Endodermal cell (in vitro differentiated cells): ENCODE results near the gene TRABD2B. TPM values are rescaled to one million over a fixed set of nuclear protein-coding genes. Genes with fewer than 3 reads are reported as not detected.
A peak's percentile ranks its signal among the peaks of the same experiment; 100 is the strongest.

Source experiments
- DNase-seq: peaks from one replicate; pipeline ENCODE4 v3.0.0-alpha.2; 2017
- H3K27ac ChIP-seq: 2 replicates; pipeline ENCODE4 v1.5.1; 2013; ENCODE audit warnings: mild to moderate bottlenecking, low read depth, low read length, moderate library complexity
- H3K27me3 ChIP-seq: 2 replicates; pipeline ENCODE4 v1.6.1; 2013; ENCODE audit warnings: mild to moderate bottlenecking, low read length, moderate library complexity; ENCODE audit not compliant: insufficient read depth, control insufficient read depth, poor library complexity, severe bottlenecking
- H3K36me3 ChIP-seq: 2 replicates; pipeline ENCODE4 v1.7.0; 2013; ENCODE audit warnings: mild to moderate bottlenecking, low read length, moderate library complexity; ENCODE audit not compliant: control insufficient read depth, insufficient read depth
- H3K4me1 ChIP-seq: one replicate; pipeline ENCODE4 v1.7.0; 2013; ENCODE audit warnings: low read length; ENCODE audit not compliant: control insufficient read depth, insufficient read depth
- H3K4me3 ChIP-seq: 2 replicates; pipeline ENCODE4 v1.5.1; 2013; ENCODE audit warnings: mild to moderate bottlenecking, low read length, moderate library complexity
- H3K9ac ChIP-seq: 2 replicates; pipeline ENCODE4 v1.6.1; 2013; ENCODE audit warnings: mild to moderate bottlenecking, low read length, moderate library complexity; ENCODE audit not compliant: poor library complexity, severe bottlenecking; ENCODE audit errors: extremely low read depth
- H3K9me3 ChIP-seq: 2 replicates; pipeline ENCODE4 v1.6.1; 2013; ENCODE audit warnings: mild to moderate bottlenecking, low read length, moderate library complexity; ENCODE audit not compliant: control insufficient read depth
- H3K27ac Mint-ChIP-seq: 2 replicates; pipeline ENCODE4 v1.8.0; 2020; ENCODE audit warnings: mixed read lengths
- H3K27me3 Mint-ChIP-seq: 2 replicates; pipeline ENCODE4 v1.8.0; 2021; ENCODE audit warnings: mild to moderate bottlenecking, mixed read lengths; ENCODE audit not compliant: insufficient read depth
- H3K36me3 Mint-ChIP-seq: 2 replicates; pipeline ENCODE4 v1.8.0; 2020; ENCODE audit warnings: low read depth, mixed read lengths
- H3K4me1 Mint-ChIP-seq: 2 replicates; pipeline ENCODE4 v1.8.0; 2020; ENCODE audit warnings: mixed read lengths
- H3K4me3 Mint-ChIP-seq: 2 replicates; pipeline ENCODE4 v1.8.0; 2020; ENCODE audit warnings: mild to moderate bottlenecking, moderate library complexity, mixed read lengths
- H3K9me3 Mint-ChIP-seq: 2 replicates; pipeline ENCODE4 v1.8.0; 2020; ENCODE audit warnings: mild to moderate bottlenecking, mixed read lengths
- WGBS, 2 experiments: methylation state at CpG; one replicate each; pipeline versions ENCODE4 v1.1.5 to v1.1.7; 2013; ENCODE audit warnings: missing lambda C conversion rate in 2 of 2, mixed read lengths in 1 of 2; ENCODE audit not compliant: insufficient coverage in 1 of 2, insufficient read length in 1 of 2; 5-methylcytosine and 5-hydroxymethylcytosine counted together
- total RNA-seq, 2 donors: library from RNA; stranded (reverse); fragmentation: NEBNext Ultra II Directional in 1 of 2; extraction: Animal tissue kit (Norgen Biotek cat#: 25700) in 1 of 2; gene quantifications; 2 replicates in 1 of 2; 3 replicates in 1 of 2; pipeline ENCODE4 v1.2.1, GENCODE V29; 2021
- TF ChIP-seq, protein P1 (sequence below): fragments of 200-600 bp; sonication (generic); conservative IDR thresholded peaks from 2 replicates; pipeline ENCODE4 v1.5.0; 2021; ENCODE audit warnings: antibody characterized with exemption, mild to moderate bottlenecking

Gene TRABD2B
- total RNA-seq, 2 donors from 2014 or later, result 24.4 to 28.0 TPM

DNA sequence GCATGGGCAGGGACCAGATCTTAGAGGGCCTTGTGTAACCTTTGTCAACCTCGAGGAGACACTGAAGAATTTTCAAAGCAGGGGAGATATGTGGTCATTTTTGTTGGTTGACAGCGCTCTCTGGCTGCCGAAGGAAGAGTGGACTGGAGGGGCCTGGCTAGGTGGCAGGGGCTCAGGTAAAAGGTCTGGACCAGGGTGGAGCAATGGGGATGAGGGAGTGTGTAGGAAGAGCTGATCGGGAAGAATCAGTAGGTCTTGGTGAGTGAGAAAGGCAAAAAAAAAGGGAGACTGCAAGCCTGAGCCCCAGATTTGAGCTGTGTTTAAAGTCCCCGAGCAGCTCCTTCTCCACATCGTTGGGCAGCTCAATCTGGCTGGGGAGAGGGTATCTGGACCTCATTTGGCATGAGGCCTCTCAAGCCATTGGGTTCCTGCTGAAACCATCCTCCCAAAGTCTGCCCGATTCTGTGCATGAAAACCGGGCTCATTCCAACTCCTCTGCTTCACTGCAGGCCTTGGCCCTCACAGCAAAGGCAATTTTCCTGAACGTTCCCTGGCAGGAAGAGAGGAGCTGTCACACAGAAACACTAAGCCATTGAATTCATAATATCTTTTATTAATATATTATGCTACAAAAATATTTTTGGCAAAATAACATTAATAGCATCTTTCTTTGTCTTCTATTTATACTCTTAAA, 237.1 kb downstream of the TRABD2B start:
- 89 to 90% methylated on average over 6 to 9 of the region's 9 CpGs for WGBS, 2 experiments
- H3K27me3 Mint-ChIP-seq, result peaks cover 14% of the 10 kb centered on the region
- H3K36me3 Mint-ChIP-seq, result no peaks in the 10 kb centered on the region
- Histone ChIP-seq H3K9me3 (no peaks in the 10 kb centered on the region), H3K27ac (no peak overlapping the region), H3K4me1 (peaks cover 11% of the 10 kb centered on the region), H3K27me3 (no peaks in the 10 kb centered on the region), H3K4me3 (no peak overlapping the region), H3K36me3 (no peaks in the 10 kb centered on the region), H3K9ac (no peak overlapping the region)
- no peaks in the 10 kb centered on the region for H3K9me3 Mint-ChIP-seq
- peak overlapping the region; percentile 49 for H3K27ac Mint-ChIP-seq
- no peak for DNase-seq
- TF ChIP-seq, protein P1, sequence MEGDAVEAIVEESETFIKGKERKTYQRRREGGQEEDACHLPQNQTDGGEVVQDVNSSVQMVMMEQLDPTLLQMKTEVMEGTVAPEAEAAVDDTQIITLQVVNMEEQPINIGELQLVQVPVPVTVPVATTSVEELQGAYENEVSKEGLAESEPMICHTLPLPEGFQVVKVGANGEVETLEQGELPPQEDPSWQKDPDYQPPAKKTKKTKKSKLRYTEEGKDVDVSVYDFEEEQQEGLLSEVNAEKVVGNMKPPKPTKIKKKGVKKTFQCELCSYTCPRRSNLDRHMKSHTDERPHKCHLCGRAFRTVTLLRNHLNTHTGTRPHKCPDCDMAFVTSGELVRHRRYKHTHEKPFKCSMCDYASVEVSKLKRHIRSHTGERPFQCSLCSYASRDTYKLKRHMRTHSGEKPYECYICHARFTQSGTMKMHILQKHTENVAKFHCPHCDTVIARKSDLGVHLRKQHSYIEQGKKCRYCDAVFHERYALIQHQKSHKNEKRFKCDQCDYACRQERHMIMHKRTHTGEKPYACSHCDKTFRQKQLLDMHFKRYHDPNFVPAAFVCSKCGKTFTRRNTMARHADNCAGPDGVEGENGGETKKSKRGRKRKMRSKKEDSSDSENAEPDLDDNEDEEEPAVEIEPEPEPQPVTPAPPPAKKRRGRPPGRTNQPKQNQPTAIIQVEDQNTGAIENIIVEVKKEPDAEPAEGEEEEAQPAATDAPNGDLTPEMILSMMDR, result peak; percentile 41
- no peak overlapping the region for H3K4me3 Mint-ChIP-seq
- peaks cover 40% of the 10 kb centered on the region for H3K4me1 Mint-ChIP-seq

DNA sequence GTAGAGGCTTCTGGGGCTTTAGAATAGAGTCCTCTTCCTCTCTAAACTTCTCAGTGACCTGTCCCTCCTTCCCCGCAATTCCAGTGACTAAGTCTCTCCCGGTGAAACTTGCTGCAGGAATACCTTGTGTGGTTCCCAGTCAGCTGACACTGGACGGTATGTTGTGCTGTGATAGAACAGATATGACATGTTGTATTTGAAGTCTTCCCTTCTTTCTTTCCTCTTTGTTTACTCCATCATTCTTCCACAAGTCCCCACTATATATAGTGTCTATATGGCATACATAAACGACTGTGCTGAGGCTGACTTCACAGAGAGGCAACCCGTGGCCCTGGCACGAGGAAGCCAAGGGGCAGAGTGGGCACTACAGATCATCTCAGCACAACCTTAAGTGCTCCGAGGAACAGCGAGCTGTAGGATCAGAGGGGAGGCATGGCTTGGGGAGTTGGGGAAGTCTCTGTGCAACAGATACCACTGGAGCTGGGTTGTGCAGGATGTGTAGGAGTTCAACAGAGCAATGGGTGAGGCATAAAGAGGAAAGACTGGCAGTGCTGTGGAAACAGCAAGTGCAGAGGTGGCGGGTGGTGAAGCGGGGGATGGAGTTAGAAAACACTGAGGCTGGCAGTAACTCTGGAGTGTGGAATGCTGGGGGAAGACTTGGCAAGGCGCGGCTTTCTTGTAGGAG, 237.8 kb downstream of the TRABD2B start:
- Mint-ChIP-seq H3K27ac (peak overlapping the region; percentile 49), H3K27me3 (peaks cover 15% of the 10 kb centered on the region), H3K9me3 (no peaks in the 10 kb centered on the region), H3K4me1 (peaks cover 33% of the 10 kb centered on the region), H3K4me3 (no peak overlapping the region), H3K36me3 (no peaks in the 10 kb centered on the region)
- H3K4me3 ChIP-seq, result no peak overlapping the region
- H3K27me3 ChIP-seq, result no peaks in the 10 kb centered on the region
- WGBS, 2 experiments, result 92 to 96% methylated on average over 8 to 12 of the region's 12 CpGs
- H3K9ac ChIP-seq, result no peak overlapping the region
- peak; percentile 35 for DNase-seq
- H3K9me3 ChIP-seq, result no peaks in the 10 kb centered on the region
- H3K36me3 ChIP-seq, result no peaks in the 10 kb centered on the region
- H3K4me1 ChIP-seq, result peaks cover 7% of the 10 kb centered on the region
- TF ChIP-seq, protein P1, result no peak
- H3K27ac ChIP-seq, result no peak overlapping the region

DNA sequence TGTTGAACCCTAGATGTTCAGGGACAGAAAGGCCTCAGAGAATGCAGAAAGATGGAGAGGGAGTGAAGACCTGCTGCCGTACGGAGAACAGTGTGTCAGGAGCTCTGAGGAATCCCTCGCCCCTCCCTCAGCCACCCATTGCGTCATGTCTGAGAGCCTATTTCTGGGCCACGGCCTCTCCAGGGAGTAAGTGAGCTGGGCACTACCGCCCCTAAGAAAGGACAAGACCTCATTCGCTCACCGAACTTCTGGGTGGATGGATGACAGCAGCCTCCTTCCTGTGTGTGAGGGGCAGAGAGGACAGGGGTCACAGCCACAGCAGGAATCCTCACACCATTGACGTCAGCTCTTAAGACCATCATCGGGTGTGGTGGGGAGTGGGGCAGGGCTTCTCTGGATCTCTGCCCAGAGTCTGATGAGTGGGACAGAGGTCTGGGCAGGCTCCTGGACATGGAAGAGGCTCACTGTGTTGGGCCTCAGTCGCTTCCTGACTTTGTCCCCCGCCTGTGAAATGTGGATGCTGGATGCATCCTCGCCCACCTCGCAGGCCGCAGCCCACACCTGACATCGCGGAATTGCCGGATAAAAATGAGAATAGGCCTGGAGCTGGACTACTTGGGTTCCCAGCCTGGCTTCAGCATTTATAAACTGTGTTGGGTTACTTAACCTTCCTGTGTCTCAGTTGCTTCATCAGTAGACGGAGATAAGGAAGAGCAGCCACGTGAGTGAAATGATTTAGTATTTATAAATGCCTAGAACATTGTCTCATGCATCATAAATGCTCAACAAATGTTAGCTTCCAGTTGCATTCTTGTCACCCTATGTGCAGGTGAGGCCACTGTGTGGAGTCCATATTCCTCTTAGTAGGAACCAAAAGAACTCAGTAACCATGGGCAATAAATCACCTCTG, 238.6 kb downstream of the TRABD2B start:
- Mint-ChIP-seq H3K4me3 (no peak overlapping the region), H3K27me3 (peaks cover 15% of the 10 kb centered on the region), H3K4me1 (peaks cover 30% of the 10 kb centered on the region), H3K36me3 (no peaks in the 10 kb centered on the region), H3K9me3 (no peaks in the 10 kb centered on the region), H3K27ac (no peak overlapping the region)
- no peaks in the 10 kb centered on the region for H3K36me3 ChIP-seq
- H3K27ac ChIP-seq, result no peak overlapping the region
- no peak overlapping the region for H3K9ac ChIP-seq
- H3K27me3 ChIP-seq, result no peaks in the 10 kb centered on the region
- 83 to 90% methylated on average over 16 to 20 of the region's 20 CpGs for WGBS, 2 experiments
- H3K4me1 ChIP-seq, result peaks cover 6% of the 10 kb centered on the region
- peak; percentile 73 for DNase-seq
- TF ChIP-seq, protein P1, result no peak
- no peak overlapping the region for H3K4me3 ChIP-seq
- H3K9me3 ChIP-seq, result no peaks in the 10 kb centered on the region
